Activated CD8-positive, alpha-beta memory T cell treated with anti-CD3 and anti-CD28 coated beads, Interleukin-2, amount 50 U/mL, for 4 hours (primary cell): Measurements from ENCODE around the gene TP53BP2.
A peak's percentile ranks its signal among the peaks of the same experiment; 100 is the strongest.

Experiments
- DNase-seq: peaks from one replicate; pipeline ENCODE4 v3.0.0-alpha.2; 2020

TP53BP2 gene

GRCh38 chr1:223788746-223789415 lies 56.9 kb downstream of the TP53BP2 start:
- DNase-seq = no peak

DNA sequence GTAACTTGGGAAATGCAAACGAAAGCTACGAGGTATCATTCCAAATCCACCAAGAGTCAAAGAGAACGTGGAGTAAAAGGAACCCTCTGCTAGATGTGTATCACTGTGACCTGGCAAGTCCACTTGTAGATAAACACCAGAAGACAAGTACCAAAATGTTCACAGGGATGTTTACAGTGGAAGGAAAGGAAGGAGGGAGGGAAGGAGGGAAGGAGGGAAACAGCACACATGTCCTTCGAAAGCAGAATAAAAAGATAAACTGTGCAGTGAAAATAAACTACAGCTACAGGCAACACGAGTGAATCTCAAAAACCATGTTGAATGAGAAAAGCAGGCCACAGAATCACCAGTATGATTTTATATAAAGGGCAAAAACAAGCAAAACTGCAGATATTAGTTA lies 59.9 kb downstream of the TP53BP2 start:
- no peak for DNase-seq

GRCh38 chr1:223784541-223784940 lies 61.2 kb downstream of the TP53BP2 start:
- DNase-seq = no peak

DNA sequence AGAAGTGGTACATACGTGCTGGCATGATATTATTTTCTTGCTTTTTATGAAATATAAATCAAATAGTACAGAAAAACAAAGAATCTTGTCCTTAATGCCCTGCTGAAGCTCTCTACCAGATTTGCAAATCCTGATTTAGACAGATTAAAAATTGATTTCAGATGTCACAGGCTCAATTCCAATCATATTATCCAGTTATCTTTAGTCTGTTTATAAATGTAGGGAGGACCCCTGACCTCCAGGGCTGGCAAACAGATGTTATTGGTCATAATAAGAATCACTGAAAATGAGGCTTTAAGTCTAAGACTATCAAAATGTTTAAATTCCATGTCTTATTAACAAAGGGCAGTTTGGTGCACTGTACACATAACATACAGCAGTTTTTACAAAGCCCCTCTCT lies 62.1 kb downstream of the TP53BP2 start:
- DNase-seq = no peak

DNA sequence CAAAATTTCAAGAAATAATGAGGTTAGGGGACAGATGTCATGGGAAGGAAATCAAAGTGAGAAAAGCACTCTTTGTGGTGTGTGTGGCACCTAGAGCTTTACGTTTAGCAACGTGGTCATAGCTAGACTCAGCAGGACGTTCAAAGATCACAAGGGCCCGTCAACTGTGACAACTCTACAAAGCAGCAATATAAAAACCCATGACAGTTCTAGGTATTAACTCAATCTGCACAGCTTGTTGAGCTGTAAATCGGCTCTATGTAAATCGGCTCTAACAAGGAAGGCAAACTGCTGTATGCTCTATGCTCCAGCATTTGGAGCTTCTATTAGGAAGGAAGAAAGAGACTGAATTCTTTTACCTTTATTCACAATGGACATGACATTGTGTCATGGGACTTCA lies 64.8 kb downstream of the TP53BP2 start:
- DNase-seq = no peak

DNA sequence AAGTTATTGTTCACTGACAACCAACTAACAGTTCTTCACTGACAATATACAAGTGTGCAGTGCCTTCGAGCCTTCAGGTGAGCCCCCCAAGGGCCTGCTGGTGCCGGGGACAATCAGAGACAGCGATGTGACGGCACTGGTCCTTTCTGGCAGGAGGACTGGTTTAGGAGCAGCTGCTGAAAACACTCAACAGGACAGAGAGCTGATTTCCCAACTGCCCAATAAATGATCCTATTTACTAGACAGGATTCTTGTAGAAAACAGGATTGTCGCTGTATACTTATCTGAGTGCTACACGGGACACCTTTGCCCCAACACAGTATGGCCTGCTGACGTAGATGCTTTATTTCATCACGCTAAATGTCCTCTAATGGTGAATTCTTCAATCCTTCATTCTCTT lies 65.4 kb downstream of the TP53BP2 start:
- DNase-seq = no peak

DNA sequence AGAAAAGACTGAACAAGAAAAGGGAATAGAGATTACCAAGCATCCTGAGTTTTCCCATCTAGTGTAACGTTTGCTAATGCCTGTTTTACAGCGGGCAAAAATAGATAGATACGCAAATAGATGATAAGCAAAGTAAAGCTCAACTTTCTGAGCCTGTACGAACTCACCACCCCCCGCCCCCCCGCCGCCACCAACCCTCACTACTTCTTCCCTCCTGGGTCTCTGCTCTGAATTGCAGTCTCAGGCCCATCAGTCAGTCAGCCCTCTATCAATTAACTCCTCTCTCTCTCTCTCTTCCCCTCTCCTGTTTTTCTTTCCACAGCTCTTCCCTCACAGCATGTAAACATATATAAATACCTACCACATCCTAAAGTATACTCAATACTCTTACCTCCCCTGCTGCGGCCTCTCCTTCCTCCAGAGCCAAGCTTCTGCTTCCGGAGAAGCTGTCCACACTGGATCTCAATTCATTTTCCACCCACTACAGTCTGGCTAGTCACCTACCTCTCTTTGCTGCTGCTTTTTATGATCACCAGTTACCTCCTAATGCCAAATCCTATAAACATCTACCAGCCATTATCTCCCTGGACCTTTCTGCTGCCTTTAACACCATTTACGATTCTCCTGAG lies 68.8 kb downstream of the TP53BP2 start:
- no peak for DNase-seq

DNA sequence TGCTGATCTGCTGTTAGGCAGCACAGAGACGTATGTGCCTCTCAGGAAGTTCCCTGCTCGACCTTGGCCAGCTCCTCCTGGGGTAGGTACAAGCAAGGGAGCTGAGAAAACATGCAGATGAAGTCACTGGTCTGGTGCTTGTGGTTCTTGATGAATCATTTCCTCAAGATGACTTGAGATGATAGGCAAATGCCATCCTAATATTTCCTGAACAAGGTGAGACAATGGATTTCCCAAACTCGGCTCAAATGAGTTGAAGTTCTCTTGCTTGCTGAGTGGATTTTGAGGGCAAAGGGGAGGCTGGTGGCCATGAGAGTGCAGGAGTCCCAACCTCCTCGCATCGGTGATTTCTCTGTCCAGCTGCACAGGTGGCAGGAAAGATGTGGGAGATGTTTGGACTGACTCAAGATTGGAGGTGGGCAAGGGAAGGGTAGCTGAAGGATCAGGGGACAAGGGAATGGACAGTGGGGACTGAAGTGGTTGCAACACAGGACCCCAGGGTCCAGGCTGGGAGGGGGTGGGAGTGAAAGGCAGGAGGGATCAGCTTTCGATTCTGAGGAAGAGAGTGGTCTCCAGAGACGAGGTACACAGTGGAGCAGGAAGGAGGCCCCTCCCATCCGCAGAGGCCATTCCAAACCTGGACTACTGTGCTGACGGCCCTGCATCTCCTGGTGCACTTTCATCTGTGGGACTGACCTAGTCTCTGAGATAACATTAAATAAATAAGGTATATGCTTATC lies 69.5 kb downstream of the TP53BP2 start:
- DNase-seq = peak; percentile 42

DNA sequence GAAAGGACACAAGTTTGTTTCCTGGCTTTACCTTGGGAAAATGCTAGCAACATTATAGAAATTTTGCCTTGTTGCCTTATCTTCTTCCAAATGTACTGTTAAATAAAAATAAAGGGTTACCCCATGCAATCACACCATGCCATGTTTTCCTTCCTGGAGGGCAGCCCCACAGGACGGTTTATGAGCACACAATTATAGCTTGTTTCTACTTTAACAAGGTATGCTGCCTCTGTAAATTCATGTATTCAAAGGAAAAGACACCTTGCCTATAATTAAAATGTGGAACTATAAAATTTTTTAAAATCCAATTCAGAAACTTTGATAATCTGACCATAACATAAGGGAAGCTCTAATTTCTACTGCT lies 70.1 kb downstream of the TP53BP2 start:
- DNase-seq = no peak

DNA sequence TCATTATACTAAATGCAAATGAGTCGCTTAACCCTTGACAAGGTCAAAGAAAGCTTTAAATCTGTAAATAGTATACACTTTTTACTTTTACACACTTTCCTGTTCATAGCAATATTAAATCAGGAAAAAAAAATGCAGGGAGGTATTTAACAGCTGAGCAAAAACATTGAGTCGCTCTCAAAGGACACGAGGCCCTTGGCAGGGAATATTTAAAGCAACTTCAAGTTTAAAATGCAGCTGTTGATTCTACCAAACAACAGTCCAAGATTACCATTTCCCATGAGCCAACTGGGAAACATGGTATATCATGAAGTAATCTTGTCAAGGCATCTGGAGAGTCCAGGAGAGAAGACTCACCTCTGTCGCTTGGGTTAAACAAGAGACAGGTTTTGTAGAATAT lies 70.7 kb downstream of the TP53BP2 start:
- no peak for DNase-seq

DNA sequence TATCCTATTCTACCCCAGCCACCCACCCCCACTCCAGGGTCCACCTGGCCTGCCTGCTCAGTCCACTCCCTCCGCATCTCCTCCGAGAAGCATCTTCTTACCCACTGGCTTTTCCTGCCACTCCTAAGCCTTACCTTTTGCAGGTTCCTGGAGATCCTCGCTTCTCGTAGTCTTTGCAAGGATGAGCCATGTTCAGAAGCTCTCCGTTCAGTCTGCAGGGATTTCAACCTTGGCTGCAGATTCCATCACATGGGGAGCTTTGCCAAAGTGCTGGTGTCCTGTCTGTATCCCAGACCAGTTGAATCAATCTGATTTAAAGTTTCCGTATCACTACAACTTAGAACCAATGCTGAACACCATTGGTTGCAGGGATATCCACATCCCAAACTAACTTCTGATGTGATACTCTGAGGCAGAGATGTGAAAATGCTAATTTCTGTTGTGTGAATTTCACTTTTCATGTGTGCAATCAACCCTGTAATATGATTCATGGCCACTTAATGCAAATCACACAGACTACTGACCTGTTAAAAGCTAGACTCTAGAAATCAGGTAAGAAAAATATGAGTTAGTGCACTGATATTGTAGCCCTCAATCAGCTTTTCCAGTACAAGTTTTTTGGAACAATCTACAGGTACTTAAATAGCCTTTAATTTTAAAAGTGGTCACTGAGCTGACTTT lies 71.5 kb downstream of the TP53BP2 start:
- DNase-seq = no peak

- no peak for DNase-seq
Observed at GRCh38 chr1:223772771-223773160, 73.0 kb downstream of the TP53BP2 start.

DNA sequence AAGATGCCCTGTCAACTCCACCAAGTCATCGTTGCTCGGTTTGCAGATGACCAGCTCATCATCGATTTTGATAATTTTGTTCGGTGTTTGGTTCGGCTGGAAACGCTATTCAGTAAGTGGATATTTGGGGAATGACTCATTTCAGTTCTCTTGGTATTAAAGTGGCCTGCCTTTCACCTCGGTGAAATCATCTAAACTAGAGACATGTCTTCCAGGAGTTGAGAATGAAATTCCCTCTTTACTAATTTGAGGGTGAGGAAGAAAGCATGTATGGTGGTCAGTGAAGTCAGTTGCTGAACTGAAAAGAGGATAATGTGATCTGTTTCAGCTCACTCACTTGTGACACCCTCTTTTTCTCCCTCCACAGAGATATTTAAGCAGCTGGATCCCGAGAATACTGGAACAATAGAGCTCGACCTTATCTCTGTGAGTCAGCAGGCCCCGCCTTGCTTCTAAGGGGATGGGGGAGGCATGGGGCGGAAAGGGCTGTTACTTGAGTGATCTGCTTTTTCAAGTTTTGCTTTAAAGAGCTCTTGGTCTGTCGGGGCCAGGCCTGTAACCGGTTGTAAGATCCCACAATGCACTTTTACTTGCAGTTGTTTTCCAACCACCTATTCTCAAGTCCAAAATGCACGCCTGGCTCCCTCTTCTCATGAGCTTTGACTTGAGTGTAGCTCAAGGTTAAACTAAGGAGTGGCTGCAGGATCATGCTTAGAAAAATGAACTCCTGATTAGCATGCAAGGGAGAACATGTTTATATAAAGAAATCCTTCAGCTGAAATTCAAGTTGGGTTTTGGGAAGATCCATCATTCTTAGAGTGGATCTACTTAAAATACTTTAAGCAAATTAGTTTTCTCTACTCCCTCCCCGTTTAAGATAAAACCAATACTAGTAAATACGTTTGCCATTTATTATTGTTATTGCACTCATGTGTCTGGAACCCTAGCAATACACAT lies 73.7 kb downstream of the TP53BP2 start:
- DNase-seq = no peak

DNA sequence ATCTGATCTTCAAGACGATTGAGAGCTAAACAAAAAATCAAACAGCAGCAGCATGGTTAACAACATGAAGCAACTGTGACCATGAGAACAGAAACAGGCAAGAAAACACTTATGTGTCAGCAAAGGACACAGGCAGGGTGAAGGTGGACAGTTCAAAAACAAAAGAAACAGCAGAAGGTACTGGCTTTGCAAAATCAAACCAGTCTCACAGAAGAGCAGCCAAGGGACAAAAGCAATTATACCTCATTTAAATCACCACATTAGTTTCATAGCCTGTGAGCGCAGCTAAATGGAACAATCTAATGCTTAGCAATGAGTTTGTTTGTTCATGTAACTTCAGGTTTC lies 74.3 kb downstream of the TP53BP2 start:
- no peak for DNase-seq

DNA sequence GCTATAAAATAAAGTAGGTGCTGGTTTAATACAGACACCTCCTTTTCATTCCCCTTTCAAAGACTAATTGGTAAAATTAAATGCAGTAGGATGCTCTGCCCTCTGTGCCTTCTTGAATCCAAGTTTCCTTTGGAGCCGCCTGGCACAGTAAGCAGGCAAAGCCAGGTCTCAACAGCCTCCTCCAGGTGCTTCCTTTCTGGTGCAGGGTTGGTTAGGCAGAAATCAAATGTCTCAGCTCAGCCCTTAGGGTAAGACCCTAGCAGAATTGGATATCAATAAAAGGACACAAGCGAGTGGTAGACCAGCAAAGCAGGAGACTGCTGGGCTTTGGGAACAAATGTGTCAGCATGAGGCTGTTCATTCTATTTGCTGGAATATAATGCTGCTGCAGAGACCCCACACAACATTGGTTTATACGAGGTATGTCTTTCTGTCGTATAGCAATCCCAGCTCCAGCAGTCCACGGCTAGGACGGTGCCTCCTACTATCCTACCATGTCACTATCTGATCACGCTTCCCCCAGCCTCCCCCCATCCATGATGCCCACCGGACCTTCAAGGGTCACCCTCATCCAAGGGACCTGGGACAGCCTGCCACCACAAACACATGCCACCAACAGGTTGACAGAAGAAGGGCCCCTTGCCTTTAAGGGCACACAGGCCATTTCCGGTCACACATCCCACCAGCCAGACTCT lies 75.0 kb downstream of the TP53BP2 start:
- DNase-seq = no peak

- no peak for DNase-seq
Observed at GRCh38 chr1:223765719-223766340, 79.9 kb downstream of the TP53BP2 start.

DNA sequence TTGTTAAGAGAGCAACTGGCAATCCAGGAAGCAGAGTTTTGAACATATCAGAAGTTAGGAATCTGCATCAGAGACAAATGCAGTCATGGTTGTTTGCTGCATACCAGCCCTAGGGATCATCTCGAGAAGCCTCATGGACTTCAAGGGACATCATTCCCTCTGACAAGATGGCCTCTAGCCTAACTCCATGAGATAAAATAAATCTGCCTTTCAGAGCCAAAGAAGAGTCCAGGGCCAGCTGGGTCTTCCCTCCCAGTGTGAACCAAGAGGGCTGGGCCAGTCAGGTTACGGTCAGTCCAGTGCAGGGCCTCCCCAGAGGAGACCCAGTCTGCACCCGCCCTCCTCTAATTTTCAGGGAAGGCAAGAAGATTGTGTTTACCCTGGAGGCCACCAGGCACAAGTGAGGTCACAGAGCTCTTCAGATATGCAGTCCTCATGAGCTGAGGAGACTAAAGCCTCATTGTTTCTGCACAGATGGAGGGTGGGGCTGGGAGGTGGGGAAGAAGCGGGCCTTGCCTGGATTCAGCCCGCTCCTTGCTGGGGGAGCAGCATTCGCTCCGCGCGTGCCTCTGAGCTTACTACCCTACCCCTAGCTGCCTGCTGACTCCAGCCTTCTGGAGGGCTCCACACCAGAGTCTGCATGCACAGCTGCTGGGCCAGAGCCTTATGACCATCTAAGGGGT lies 80.6 kb downstream of the TP53BP2 start:
- DNase-seq = no peak

DNA sequence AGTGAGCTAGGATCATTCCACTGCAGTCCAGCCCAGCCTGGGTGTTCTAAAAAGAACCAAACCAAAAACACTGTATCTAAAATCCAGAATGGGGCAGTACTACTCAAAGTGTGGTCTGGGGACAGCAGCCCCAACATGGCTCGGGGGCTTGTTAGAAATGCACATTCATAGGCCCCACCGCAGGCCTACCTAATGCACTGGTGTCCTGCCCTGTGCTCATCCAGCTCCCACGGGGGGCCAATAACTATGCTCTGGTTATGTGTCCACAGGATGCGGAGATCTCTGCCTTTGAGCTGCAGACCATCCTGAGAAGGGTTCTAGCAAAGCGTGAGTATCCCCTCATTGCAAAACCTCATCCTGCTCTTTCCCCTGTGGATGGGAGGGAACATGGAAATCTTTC lies 81.9 kb downstream of the TP53BP2 start:
- no peak for DNase-seq

- DNase-seq = no peak
Observed at GRCh38 chr1:223763251-223763650, 82.5 kb downstream of the TP53BP2 start.

DNA sequence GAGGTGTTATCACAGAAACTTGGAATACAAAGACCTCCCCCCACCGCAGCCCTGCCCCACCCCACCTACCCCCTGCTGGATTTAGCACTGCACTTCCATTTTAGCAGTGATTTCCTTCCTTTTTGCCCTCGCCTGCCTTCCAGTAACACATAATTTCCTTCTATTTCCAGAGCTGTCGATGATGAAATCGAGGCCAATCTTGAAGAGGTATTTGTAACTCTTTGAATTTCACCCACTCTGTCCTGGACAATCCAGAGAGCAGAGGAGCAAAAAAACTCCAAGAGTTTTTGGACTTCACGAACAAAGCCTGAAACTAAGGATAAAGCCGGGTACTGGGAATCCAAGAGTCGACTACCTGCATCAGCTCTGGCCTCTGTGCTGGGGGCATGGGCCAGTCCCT lies 84.3 kb downstream of the TP53BP2 start:
- no peak for DNase-seq

- DNase-seq = no peak
Observed at GRCh38 chr1:223760833-223761232, 84.9 kb downstream of the TP53BP2 start.
